GM21723 (cell line): Measurements from ENCODE around the gene RAB33A.
"Not testable (repeated sequence)": the region's sequence is repeated elsewhere in the genome, so short reads cannot be mapped to it uniquely, and the experiment has no call there.

Source experiments
- ATAC-seq: cut with Tn5 transposase; IDR thresholded peaks from one replicate; pipeline ENCODE4 v1.9.1; 2021; ENCODE audit warnings: mild to moderate bottlenecking, moderate library complexity; ENCODE audit not compliant: unreplicated experiment

Gene RAB33A

GRCh38 chrX:130231184-130231583 lies 59.4 kb downstream of the RAB33A start:
- not testable (repeated sequence) for ATAC-seq
